ENCODE results near the gene CIAPIN1.

The CIAPIN1 gene

DNA sequence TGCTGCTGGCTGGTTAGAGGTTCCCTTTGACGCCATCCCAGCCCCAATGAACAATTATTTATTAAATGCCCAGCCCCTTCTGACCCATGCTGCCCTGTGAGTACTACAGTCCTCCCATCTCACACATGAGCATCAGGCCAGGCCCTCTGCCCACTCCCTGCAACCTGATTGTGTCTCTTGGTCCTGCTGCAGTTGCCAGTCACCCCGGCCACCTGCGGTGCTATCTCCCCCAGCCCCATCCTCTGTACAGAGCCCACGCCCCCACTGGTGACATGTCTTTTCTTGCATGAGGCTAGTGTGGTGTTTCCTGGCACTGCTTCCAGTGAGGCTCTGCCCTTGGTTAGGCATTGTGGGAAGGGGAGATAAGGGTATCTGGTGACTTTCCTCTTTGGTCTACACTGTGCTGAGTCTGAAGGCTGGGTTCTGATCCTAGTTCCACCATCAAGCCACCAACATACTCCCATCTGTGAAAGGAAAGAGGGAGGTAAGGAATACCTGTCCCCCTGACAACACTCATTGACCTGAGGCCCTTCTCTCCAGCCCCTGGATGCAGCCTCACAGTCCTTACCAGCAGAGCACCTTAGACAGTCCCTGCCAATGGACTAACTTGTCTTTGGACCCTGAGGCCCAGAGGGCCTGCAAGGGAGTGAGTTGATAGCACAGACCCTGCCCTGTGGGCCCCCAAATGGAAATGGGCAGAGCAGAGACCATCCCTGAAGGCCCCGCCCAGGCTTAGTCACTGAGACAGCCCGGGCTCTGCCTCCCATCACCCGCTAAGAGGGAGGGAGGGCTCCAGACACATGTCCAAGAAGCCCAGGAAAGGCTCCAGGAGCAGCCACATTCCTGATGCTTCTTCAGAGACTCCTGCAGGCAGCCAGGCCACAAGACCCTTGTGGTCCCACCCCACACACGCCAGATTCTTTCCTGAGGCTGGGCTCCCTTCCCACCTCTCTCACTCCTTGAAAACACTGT, 63.6 kb downstream of the CIAPIN1 start:
- H3K9ac ChIP-seq (ENCODE audit: low read length): no peak overlapping the region
- no peaks in the 10 kb centered on the region for H3K36me3 ChIP-seq (ENCODE audit: control insufficient read depth, insufficient read depth, low read length)
- H3K9me3 ChIP-seq (ENCODE audit: control insufficient read depth, low read length): no peaks in the 10 kb centered on the region
- no peaks in the 10 kb centered on the region for H3K27me3 ChIP-seq (ENCODE audit: control insufficient read depth, insufficient read depth, low read length)
- no peak overlapping the region for H3K4me3 ChIP-seq (ENCODE audit: low read length)
- peaks cover 30% of the 10 kb centered on the region for H3K4me1 ChIP-seq (ENCODE audit: control insufficient read depth, insufficient read depth, low read length)

DNA sequence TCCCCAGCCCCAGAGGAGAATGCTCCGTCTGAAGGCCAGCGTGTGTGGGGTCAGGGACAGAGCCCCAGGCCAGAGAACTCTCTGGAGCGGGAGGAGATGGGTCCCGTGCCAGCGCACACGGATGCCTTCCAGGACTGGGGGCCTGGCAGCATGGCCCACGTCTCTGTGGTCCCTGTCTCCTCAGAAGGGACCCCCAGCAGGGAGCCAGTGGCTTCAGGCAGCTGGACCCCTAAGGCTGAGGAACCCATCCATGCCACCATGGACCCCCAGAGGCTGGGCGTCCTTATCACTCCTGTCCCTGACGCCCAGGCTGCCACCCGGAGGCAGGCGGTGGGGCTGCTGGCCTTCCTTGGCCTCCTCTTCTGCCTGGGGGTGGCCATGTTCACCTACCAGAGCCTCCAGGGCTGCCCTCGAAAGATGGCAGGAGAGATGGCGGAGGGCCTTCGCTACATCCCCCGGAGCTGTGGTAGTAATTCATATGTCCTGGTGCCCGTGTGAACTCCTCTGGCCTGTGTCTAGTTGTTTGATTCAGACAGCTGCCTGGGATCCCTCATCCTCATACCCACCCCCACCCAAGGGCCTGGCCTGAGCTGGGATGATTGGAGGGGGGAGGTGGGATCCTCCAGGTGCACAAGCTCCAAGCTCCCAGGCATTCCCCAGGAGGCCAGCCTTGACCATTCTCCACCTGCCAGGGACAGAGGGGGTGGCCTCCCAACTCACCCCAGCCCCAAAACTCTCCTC, 64.5 kb downstream of the CIAPIN1 start:
- no peaks in the 10 kb centered on the region for H3K36me3 ChIP-seq (ENCODE audit: control insufficient read depth, insufficient read depth, low read length)
- H3K4me3 ChIP-seq (ENCODE audit: low read length): no peak overlapping the region
- H3K27me3 ChIP-seq (ENCODE audit: control insufficient read depth, insufficient read depth, low read length): no peaks in the 10 kb centered on the region
- H3K9ac ChIP-seq (ENCODE audit: low read length): no peak overlapping the region
- no peaks in the 10 kb centered on the region for H3K9me3 ChIP-seq (ENCODE audit: control insufficient read depth, low read length)
- peaks cover 26% of the 10 kb centered on the region for H3K4me1 ChIP-seq (ENCODE audit: control insufficient read depth, insufficient read depth, low read length)

DNA sequence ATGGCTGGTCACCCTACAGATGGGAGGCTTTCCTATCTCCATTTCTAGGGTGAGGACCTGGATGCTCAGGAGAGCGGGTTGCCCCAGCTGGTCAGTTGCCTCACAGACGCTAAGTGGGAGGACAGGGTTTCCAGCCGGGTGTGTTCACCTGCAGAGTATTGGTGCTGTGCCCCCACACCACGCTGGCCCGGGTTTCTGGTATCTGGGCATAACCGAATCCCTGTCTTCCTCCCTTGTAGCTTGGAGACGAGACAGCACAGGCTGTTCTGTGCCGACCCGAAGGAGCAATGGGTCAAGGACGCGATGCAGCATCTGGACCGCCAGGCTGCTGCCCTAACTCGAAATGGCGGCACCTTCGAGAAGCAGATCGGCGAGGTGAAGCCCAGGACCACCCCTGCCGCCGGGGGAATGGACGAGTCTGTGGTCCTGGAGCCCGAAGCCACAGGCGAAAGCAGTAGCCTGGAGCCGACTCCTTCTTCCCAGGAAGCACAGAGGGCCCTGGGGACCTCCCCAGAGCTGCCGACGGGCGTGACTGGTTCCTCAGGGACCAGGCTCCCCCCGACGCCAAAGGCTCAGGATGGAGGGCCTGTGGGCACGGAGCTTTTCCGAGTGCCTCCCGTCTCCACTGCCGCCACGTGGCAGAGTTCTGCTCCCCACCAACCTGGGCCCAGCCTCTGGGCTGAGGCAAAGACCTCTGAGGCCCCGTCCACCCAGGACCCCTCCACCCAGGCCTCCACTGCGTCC, 65.2 kb downstream of the CIAPIN1 start:
- Histone ChIP-seq H3K4me1 (ENCODE audit: control insufficient read depth, insufficient read depth, low read length) (peaks cover 32% of the 10 kb centered on the region), H3K36me3 (ENCODE audit: control insufficient read depth, insufficient read depth, low read length) (no peaks in the 10 kb centered on the region), H3K4me3 (ENCODE audit: low read length) (no peak overlapping the region), H3K9ac (ENCODE audit: low read length) (no peak overlapping the region), H3K9me3 (ENCODE audit: control insufficient read depth, low read length) (no peaks in the 10 kb centered on the region), H3K27me3 (ENCODE audit: control insufficient read depth, insufficient read depth, low read length) (no peaks in the 10 kb centered on the region)

DNA sequence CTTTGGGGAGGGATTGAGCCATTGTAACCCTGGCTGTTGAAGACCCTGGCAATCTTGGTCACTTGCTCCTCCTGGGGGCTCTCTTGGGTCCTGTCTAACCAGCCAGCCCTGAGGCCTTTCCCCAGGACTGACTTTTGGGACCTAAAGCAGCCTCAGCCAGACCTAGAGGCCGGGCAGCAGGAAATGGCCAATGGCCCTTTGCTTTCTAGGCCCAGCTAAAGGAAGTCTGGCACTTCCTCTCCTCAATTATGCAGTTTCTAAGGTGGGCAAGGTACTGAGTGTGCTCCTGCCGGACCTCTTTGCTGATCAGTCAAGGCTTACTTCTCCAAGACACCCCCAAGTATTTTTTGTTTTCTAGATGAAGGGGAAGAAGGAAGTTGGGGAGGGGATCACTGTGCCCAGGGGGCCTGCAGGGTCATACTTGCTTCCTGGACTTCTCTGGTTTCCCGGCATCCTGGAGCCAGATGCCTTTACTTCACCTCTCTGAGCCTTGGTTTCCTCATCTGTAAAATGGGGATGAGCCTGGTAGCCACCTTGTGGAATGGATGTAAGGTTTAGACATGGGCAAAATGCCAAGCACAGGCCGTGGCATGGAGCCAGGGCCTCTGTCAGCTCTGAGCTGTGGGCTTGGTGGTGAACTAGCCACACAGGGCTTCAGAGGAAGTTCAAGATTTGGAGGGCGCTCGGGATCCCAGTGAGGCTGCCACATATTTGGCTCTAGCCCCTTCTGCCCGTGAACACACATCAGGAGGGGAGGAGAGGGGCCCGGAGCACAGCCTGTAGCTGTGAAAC, 66.3 kb downstream of the CIAPIN1 start:
- Histone ChIP-seq H3K4me3 (ENCODE audit: low read length) (no peak overlapping the region), H3K4me1 (ENCODE audit: control insufficient read depth, insufficient read depth, low read length) (peaks cover 32% of the 10 kb centered on the region), H3K36me3 (ENCODE audit: control insufficient read depth, insufficient read depth, low read length) (no peaks in the 10 kb centered on the region), H3K9ac (ENCODE audit: low read length) (no peak overlapping the region), H3K9me3 (ENCODE audit: control insufficient read depth, low read length) (no peaks in the 10 kb centered on the region), H3K27me3 (ENCODE audit: control insufficient read depth, insufficient read depth, low read length) (no peaks in the 10 kb centered on the region)

DNA sequence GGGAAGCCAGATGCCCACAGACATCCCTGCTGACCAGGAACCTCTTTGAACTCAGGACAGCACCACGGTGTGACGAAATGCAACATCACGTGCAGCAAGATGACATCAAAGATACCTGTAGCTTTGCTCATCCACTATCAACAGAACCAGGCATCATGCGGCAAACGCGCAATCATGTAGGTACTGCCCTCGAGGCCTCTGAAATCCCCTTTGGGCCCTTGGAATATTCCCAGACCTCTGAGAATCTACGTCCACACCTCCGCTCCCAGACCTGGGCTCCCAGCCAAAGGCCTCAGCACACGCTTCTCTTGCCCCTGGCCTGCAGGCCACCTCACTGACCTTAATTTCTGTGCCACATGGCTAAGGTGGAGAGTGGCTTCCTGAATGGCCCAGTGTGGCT, 67.6 kb downstream of the CIAPIN1 start:
- peaks cover 26% of the 10 kb centered on the region for H3K4me1 ChIP-seq (ENCODE audit: control insufficient read depth, insufficient read depth, low read length)
- no peak overlapping the region for H3K4me3 ChIP-seq (ENCODE audit: low read length)
- no peaks in the 10 kb centered on the region for H3K9me3 ChIP-seq (ENCODE audit: control insufficient read depth, low read length)
- H3K9ac ChIP-seq (ENCODE audit: low read length): no peak overlapping the region
- H3K27me3 ChIP-seq (ENCODE audit: control insufficient read depth, insufficient read depth, low read length): no peaks in the 10 kb centered on the region
- no peaks in the 10 kb centered on the region for H3K36me3 ChIP-seq (ENCODE audit: control insufficient read depth, insufficient read depth, low read length)

All from mucosa of stomach (tissue), 1 donor.